Measurements from ENCODE around the gene MTERF4. TPM values are rescaled to one million over a fixed set of nuclear protein-coding genes. Genes with fewer than 3 reads are reported as not detected.

Gene MTERF4
- total RNA-seq, 6 experiments from 2014 or later, result 12.1 to 26.3 (median 17.0) TPM

GRCh38 chr2:241071677-241072111 is 30.4 kb downstream of the MTERF4 start:
- no peak for DNase-seq
- no peaks in the 10 kb centered on the region for H3K9me3 ChIP-seq
- no peak for ATAC-seq
- H3K27ac ChIP-seq, result no peak overlapping the region
- WGBS (ENCODE audit: insufficient coverage, low coverage, low lambda C conversion rate, missing lambda C conversion rate), result 53% methylated on average over 2 of the region's 25 CpGs
- no peak overlapping the region for H3K4me3 ChIP-seq
- no peaks in the 10 kb centered on the region for H3K4me1 ChIP-seq
- intact Hi-C loops (cut with DNase I), result no loop called here
- peaks cover 0 to 64% (median 4%) of the 10 kb centered on the region in 4 donors for H3K36me3 ChIP-seq
- H3K27me3 ChIP-seq, result no peaks in the 10 kb centered on the region
- no peak for TF ChIP-seq CTCF (IDR thresholded peaks at IDR 0.05)
- TF ChIP-seq POLR2A (IDR thresholded peaks at IDR 0.05), result no peak

GRCh38 chr2:241070811-241071676 is 31.0 kb downstream of the MTERF4 start:
- no peaks in the 10 kb centered on the region for H3K4me1 ChIP-seq
- no peak for DNase-seq
- TF ChIP-seq CTCF (IDR thresholded peaks at IDR 0.05) (no peak), POLR2A (IDR thresholded peaks at IDR 0.05) (no peak)
- no peaks in the 10 kb centered on the region for H3K9me3 ChIP-seq
- intact Hi-C loops (cut with DNase I), result no loop called here
- peaks cover 0 to 64% (median 4%) of the 10 kb centered on the region in 4 donors for H3K36me3 ChIP-seq
- WGBS (ENCODE audit: insufficient coverage, low coverage, low lambda C conversion rate, missing lambda C conversion rate), result 60% methylated on average over 2 of the region's 31 CpGs
- H3K27ac ChIP-seq, result no peak overlapping the region
- ATAC-seq, result no peak
- H3K4me3 ChIP-seq, result no peak overlapping the region
- H3K27me3 ChIP-seq, result no peaks in the 10 kb centered on the region

GRCh38 chr2:241070361-241070760 is 31.7 kb downstream of the MTERF4 start:
- Histone ChIP-seq H3K27me3 (no peaks in the 10 kb centered on the region), H3K36me3 (peaks cover 0 to 61% (median 4%) of the 10 kb centered on the region in 4 donors), H3K4me3 (no peak overlapping the region), H3K4me1 (no peaks in the 10 kb centered on the region), H3K9me3 (no peaks in the 10 kb centered on the region), H3K27ac (no peak overlapping the region)
- TF ChIP-seq POLR2A (IDR thresholded peaks at IDR 0.05) (no peak), CTCF (IDR thresholded peaks at IDR 0.05) (no peak)
- ATAC-seq (no peak), DNase-seq (no peak)
- WGBS (ENCODE audit: insufficient coverage, low coverage, low lambda C conversion rate, missing lambda C conversion rate), result 100% methylated on average over 3 of the region's 13 CpGs
- intact Hi-C loops (cut with DNase I), result no loop called here

GRCh38 chr2:241069821-241070281 is 32.2 kb downstream of the MTERF4 start:
- Histone ChIP-seq H3K9me3 (no peaks in the 10 kb centered on the region), H3K27me3 (no peaks in the 10 kb centered on the region), H3K4me3 (no peak overlapping the region), H3K4me1 (no peaks in the 10 kb centered on the region), H3K27ac (no peak overlapping the region), H3K36me3 (peaks cover 0 to 61% (median 2%) of the 10 kb centered on the region in 4 donors)
- no peak for DNase-seq
- WGBS (ENCODE audit: insufficient coverage, low coverage, low lambda C conversion rate, missing lambda C conversion rate), result 80% methylated on average over 4 of the region's 26 CpGs
- no peak for ATAC-seq
- intact Hi-C loops (cut with DNase I), result no loop called here
- TF ChIP-seq CTCF (IDR thresholded peaks at IDR 0.05) (no peak), POLR2A (IDR thresholded peaks at IDR 0.05) (no peak)
